ENCODE data around the gene EXOC3L1.

EXOC3L1 gene

GRCh38 chr16:67228034-67228785 lies 38.3 kb upstream of the EXOC3L1 start:
- POLR2A ChIA-PET = interaction anchor here (0.5 to 10.0 kb wide), 7 partner anchors 9 to 210 kb away, joined by 3 to 109 read pairs (median 6); partner anchors contain the start of genes FHOD1 and SLC9A5
- no peaks in the 10 kb centered on the region for H3K9me3 ChIP-seq (ENCODE audit: control insufficient read depth, insufficient read depth, low read depth, low read length)
- H3K4me3 ChIP-seq (ENCODE audit: low read depth, low read length) = peak overlapping the region; percentile 93
- H3K27ac ChIP-seq (ENCODE audit: extremely low read depth, low read depth, low read length) = no peak overlapping the region
- CTCF ChIA-PET = interaction anchor here (1.1 kb wide), 1 partner anchor 16 kb away, joined by 3 read pairs; no protein-coding TSS in a partner anchor
- peaks cover 4 to 48% of the 10 kb centered on the region in 2 experiments; a peak in 2 of 3 replicates for H3K36me3 ChIP-seq (ENCODE audit: control insufficient read depth in 2 of 2, insufficient read depth in 1 of 2, low read length in 2 of 2)
- TF ChIP-seq ZBTB17 (tag by site-specific recombination; IDR thresholded peaks at IDR 0.05) (no peak), ZNF221 (tag by site-specific recombination; IDR thresholded peaks at IDR 0.05; ENCODE audit: borderline replicate concordance) (no peak), ZNF624 (tag by site-specific recombination; IDR thresholded peaks at IDR 0.05) (no peak), ZBTB8A (tag by site-specific recombination; IDR thresholded peaks at IDR 0.05) (no peak), ZNF2 (tag by site-specific recombination; IDR thresholded peaks at IDR 0.05) (no peak), BCL11A (tag by site-specific recombination; IDR thresholded peaks at IDR 0.05; ENCODE audit: low read depth) (no peak), ZFHX2 (tag by site-specific recombination; conservative IDR thresholded peaks at IDR 0.05) (no peak), ZNF629 (tag by site-specific recombination; IDR thresholded peaks at IDR 0.05) (no peak), GLI2 (tag by site-specific recombination; IDR thresholded peaks at IDR 0.05; ENCODE audit: borderline replicate concordance, low read depth) (no peak), SP7 (tag by site-specific recombination; IDR thresholded peaks at IDR 0.05) (no peak), ZNF184 (tag by site-specific recombination; IDR thresholded peaks at IDR 0.05) (no peak), ZNF404 (tag by site-specific recombination; IDR thresholded peaks at IDR 0.05) (no peak), ZNF274 (IDR thresholded peaks at IDR 0.05; ENCODE audit: low read length) (no peak), ZNF274 (tag by site-specific recombination; IDR thresholded peaks at IDR 0.05; ENCODE audit: borderline replicate concordance) (no peak), ZNF777 (tag by site-specific recombination; IDR thresholded peaks at IDR 0.05; ENCODE audit: borderline replicate concordance) (no peak)
- no peaks in the 10 kb centered on the region for H3K4me1 ChIP-seq (ENCODE audit: control insufficient read depth, insufficient read depth, low read length)

GRCh38 chr16:67227567-67227921 lies 37.6 kb upstream of the EXOC3L1 start:
- no peak overlapping the region; the same call in 1 of the 2 replicates for H3K27ac ChIP-seq (ENCODE audit: extremely low read depth, low read depth, low read length)
- TF ChIP-seq GFI1B (tag by site-specific recombination; IDR thresholded peaks at IDR 0.05) (no peak), ZNF16 (tag by site-specific recombination; IDR thresholded peaks at IDR 0.05; ENCODE audit: low read depth) (no peak), ZNF548 (tag by site-specific recombination; IDR thresholded peaks at IDR 0.05) (no peak), ZNF830 (tag by site-specific recombination; IDR thresholded peaks at IDR 0.05; ENCODE audit: low read depth) (no peak), WT1 (tag by site-specific recombination; IDR thresholded peaks at IDR 0.05) (no peak), ZNF48 (tag by site-specific recombination; IDR thresholded peaks at IDR 0.05) (no peak), ZNF10 (tag by site-specific recombination; IDR thresholded peaks at IDR 0.05) (no peak), ZNF658 (tag by site-specific recombination; IDR thresholded peaks at IDR 0.05) (no peak), SETDB1 (IDR thresholded peaks at IDR 0.05; ENCODE audit: insufficient read length, low read length) (no peak)
- TF ChIP-seq, protein P1, sequence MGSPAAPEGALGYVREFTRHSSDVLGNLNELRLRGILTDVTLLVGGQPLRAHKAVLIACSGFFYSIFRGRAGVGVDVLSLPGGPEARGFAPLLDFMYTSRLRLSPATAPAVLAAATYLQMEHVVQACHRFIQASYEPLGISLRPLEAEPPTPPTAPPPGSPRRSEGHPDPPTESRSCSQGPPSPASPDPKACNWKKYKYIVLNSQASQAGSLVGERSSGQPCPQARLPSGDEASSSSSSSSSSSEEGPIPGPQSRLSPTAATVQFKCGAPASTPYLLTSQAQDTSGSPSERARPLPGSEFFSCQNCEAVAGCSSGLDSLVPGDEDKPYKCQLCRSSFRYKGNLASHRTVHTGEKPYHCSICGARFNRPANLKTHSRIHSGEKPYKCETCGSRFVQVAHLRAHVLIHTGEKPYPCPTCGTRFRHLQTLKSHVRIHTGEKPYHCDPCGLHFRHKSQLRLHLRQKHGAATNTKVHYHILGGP (tag by site-specific recombination; IDR thresholded peaks at IDR 0.05) = no peak
- CTCF ChIA-PET = interaction anchor here (0.7 to 1.1 kb wide), 3 partner anchors 17 to 48 kb away, joined by 3 read pairs; no protein-coding TSS in a partner anchor
- peak overlapping the region; percentile 93 for H3K4me3 ChIP-seq (ENCODE audit: low read depth, low read length)
- H3K4me1 ChIP-seq (ENCODE audit: control insufficient read depth, insufficient read depth, low read length) = no peaks in the 10 kb centered on the region
- POLR2A ChIA-PET = interaction anchor here (0.9 to 10.0 kb wide), 9 partner anchors 10 to 210 kb away, joined by 3 to 109 read pairs (median 6); partner anchors contain the start of genes FHOD1 and SLC9A5
- H3K9me3 ChIP-seq (ENCODE audit: control insufficient read depth, insufficient read depth, low read depth, low read length) = no peaks in the 10 kb centered on the region
- peaks cover 4 to 47% of the 10 kb centered on the region in 2 experiments; a peak in 2 of 3 replicates for H3K36me3 ChIP-seq (ENCODE audit: control insufficient read depth in 2 of 2, insufficient read depth in 1 of 2, low read length in 2 of 2)

Data from HEK293 (cell line).